Fibroblast of skin of right quadriceps (primary cell): ENCODE results near the gene ATP6V0B.

Experiments used
- DNase-seq: peaks from one replicate; pipeline ENCODE4 v3.0.0-alpha.2; 2013

ATP6V0B gene

GRCh38 chr1:43946236-43947060 lies 28.3 kb upstream of the ATP6V0B start, which contains the start of gene IPO13:
Gene IPO13 (plus strand): TSS chr1:43946950. CDS start chr1:43947601, 651 bp downstream.
- DNase-seq = peak; percentile 94

- no peak for DNase-seq
These were observed 27.5 kb upstream of the ATP6V0B start for GRCh38 chr1:43947061-43947873.

- DNase-seq = no peak
These were observed 26.8 kb upstream of the ATP6V0B start for GRCh38 chr1:43947874-43948437.

- no peak for DNase-seq
These were observed 25.1 kb upstream of the ATP6V0B start for GRCh38 chr1:43949678-43950077.

GRCh38 chr1:43951021-43951985 lies 23.5 kb upstream of the ATP6V0B start:
- DNase-seq = no peak

GRCh38 chr1:43952731-43953346 lies 21.9 kb upstream of the ATP6V0B start:
- DNase-seq = no peak

- no peak for DNase-seq
These were observed 21.4 kb upstream of the ATP6V0B start for GRCh38 chr1:43953361-43953760.

GRCh38 chr1:43954036-43954435 lies 20.7 kb upstream of the ATP6V0B start:
- no peak for DNase-seq

- DNase-seq = no peak
These were observed 18.5 kb upstream of the ATP6V0B start for GRCh38 chr1:43956234-43956633.

GRCh38 chr1:43957407-43958040 lies 17.2 kb upstream of the ATP6V0B start:
- no peak for DNase-seq

GRCh38 chr1:43958351-43959255 lies 16.2 kb upstream of the ATP6V0B start:
- no peak for DNase-seq

GRCh38 chr1:43960798-43961197 lies 14.0 kb upstream of the ATP6V0B start:
- no peak for DNase-seq

- no peak for DNase-seq
These were observed 13.1 kb upstream of the ATP6V0B start for GRCh38 chr1:43961692-43962091.

- no peak for DNase-seq
These were observed 12.4 kb upstream of the ATP6V0B start for GRCh38 chr1:43962324-43962723.

GRCh38 chr1:43963006-43963405 lies 11.8 kb upstream of the ATP6V0B start:
- no peak for DNase-seq

- no peak for DNase-seq
These were observed 10.9 kb upstream of the ATP6V0B start for GRCh38 chr1:43963890-43964289.

GRCh38 chr1:43965316-43965715 lies 9.4 kb upstream of the ATP6V0B start:
- no peak for DNase-seq

- DNase-seq = no peak
These were observed 6.3 kb upstream of the ATP6V0B start for GRCh38 chr1:43968348-43968948.

GRCh38 chr1:43969416-43969745 lies 5.4 kb upstream of the ATP6V0B start:
- no peak for DNase-seq
